ENCODE results near the gene SLC45A2.

GRCh38 chr5:34026089-34026761, 41.7 kb upstream of the SLC45A2 start:
- no peak for TF ChIP-seq POLR2AphosphoS5 (IDR thresholded peaks at IDR 0.05)
- TF ChIP-seq CTCF (IDR thresholded peaks at IDR 0.05): no peak
